Suppressor macrophage treated with lipopolysaccharide for 1 hour (primary cell): Measurements from ENCODE around the gene TMEM242.
"Not testable (repeated sequence)": the region's sequence is repeated elsewhere in the genome, so short reads cannot be mapped to it uniquely, and the experiment has no call there.

Experiments used
- DNase-seq, 3 donors: peaks; one replicate each; pipeline ENCODE4 v3.0.0-alpha.2; 2020 to 2022

Gene TMEM242

GRCh38 chr6:157323255-157323965 lies at the start of gene TMEM242:
TMEM242 (minus strand) TSS chr6:157323519; CDS start chr6:157323499, 20 bp downstream.
- DNase-seq = peak; percentile 91 to 95 (median 95)

GRCh38 chr6:157372501-157373280 lies 49.4 kb upstream of the TMEM242 start:
- no peak for DNase-seq

- no peak for DNase-seq
Measured at GRCh38 chr6:157370755-157371154, 47.4 kb upstream of the TMEM242 start.

- no peak for DNase-seq
Measured at GRCh38 chr6:157368359-157369049, 45.2 kb upstream of the TMEM242 start.

GRCh38 chr6:157366648-157367047 lies 43.3 kb upstream of the TMEM242 start:
- DNase-seq = no peak

- no peak for DNase-seq
Measured at GRCh38 chr6:157364705-157365104, 41.4 kb upstream of the TMEM242 start.

GRCh38 chr6:157361886-157362285 lies 38.6 kb upstream of the TMEM242 start:
- no peak for DNase-seq

- no peak for DNase-seq
Measured at GRCh38 chr6:157358287-157358686, 35.0 kb upstream of the TMEM242 start.

- no peak for DNase-seq
Measured at GRCh38 chr6:157346373-157346772, 23.1 kb upstream of the TMEM242 start.

GRCh38 chr6:157343732-157344131 lies 20.4 kb upstream of the TMEM242 start:
- DNase-seq = no peak

GRCh38 chr6:157339432-157339831 lies 16.1 kb upstream of the TMEM242 start:
- no peak for DNase-seq

GRCh38 chr6:157337751-157338150 lies 14.4 kb upstream of the TMEM242 start:
- no peak for DNase-seq

GRCh38 chr6:157337276-157337675 lies 14.0 kb upstream of the TMEM242 start:
- not testable (repeated sequence) for DNase-seq

GRCh38 chr6:157335829-157336228 lies 12.5 kb upstream of the TMEM242 start:
- no peak for DNase-seq

- no peak for DNase-seq
Measured at GRCh38 chr6:157333956-157334355, 10.6 kb upstream of the TMEM242 start.

- no peak for DNase-seq
Measured at GRCh38 chr6:157333537-157333936, 10.2 kb upstream of the TMEM242 start.

GRCh38 chr6:157332813-157333212 lies 9.5 kb upstream of the TMEM242 start:
- no peak for DNase-seq

GRCh38 chr6:157330831-157331230 lies 7.5 kb upstream of the TMEM242 start:
- no peak for DNase-seq

- DNase-seq = no peak
Measured at GRCh38 chr6:157329829-157330228, 6.5 kb upstream of the TMEM242 start.

- DNase-seq = no peak
Measured at GRCh38 chr6:157328108-157328692, 4.9 kb upstream of the TMEM242 start.

GRCh38 chr6:157326979-157327378 lies 3.7 kb upstream of the TMEM242 start:
- no peak for DNase-seq

GRCh38 chr6:157325069-157325805 lies 1.9 kb upstream of the TMEM242 start:
- DNase-seq = no peak

- peak; percentile 78 to 85 (median 82) for DNase-seq
Measured at GRCh38 chr6:157323966-157324300, 614 bp upstream of the TMEM242 start.
